CD4-positive, alpha-beta T cell treated with Interleukin-10 for 1 hour (primary cell): ENCODE measurements around the gene PRSS53.

ENCODE experiments used
- DNase-seq: peaks from one replicate; pipeline ENCODE4 v3.0.0-alpha.2; 2020

PRSS53 gene

DNA sequence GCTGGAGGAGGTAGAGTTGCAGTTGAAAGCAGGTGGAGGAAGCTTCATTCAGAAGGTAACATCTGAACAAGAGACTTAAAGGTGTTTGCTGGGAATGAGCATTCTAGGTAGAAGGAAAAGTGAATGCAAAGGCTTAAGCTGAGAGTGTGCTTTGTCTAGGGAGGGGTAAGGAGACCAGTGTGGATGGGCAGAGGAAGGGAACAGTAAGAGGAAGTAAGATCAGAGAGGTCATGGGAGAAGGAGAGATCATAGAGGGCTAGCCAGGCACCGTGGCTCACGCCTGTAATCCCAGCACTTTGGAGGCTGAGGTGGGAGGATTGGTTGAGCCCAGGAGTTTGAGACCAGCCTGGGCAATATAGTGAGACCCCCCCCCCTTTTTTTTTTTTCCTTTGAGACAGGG is 52.1 kb downstream of the PRSS53 start:
- DNase-seq = no peak

GRCh38 chr16:31033709-31034492 is 54.8 kb downstream of the PRSS53 start:
- DNase-seq = peak; percentile 86
